Activated T-helper 1 cell treated with anti-CD3 and anti-CD28 coated beads, Interleukin-12 subunit alpha, Interleukin-12 subunit beta, Interleukin-2, Interleukin-4 antibody, amounts not matched to agents 30 ng/mL and 10 ng/mL and 1 ng/mL, durations not matched to agents 14 hours and 24 hours and 36 hours (primary cell): ENCODE data around the gene MTOR. TPM values are rescaled to one million over a fixed set of nuclear protein-coding genes. Genes with fewer than 3 reads are reported as not detected.

ENCODE experiments used
- DNase-seq: peaks from one replicate; pipeline ENCODE4 v3.0.0; 2021; ENCODE audit warnings: low spot score
- H3K27ac Mint-ChIP-seq: one replicate; pipeline ENCODE4 v1.8.0; 2021; ENCODE audit warnings: mild to moderate bottlenecking, mixed read lengths
- H3K27me3 Mint-ChIP-seq: one replicate; pipeline ENCODE4 v1.8.0; 2022; ENCODE audit warnings: mild to moderate bottlenecking, moderate library complexity, mixed read lengths; ENCODE audit not compliant: insufficient read depth
- H3K36me3 Mint-ChIP-seq: one replicate; pipeline ENCODE4 v1.8.0; 2021; ENCODE audit warnings: low read depth, mixed read lengths
- H3K4me1 Mint-ChIP-seq: one replicate; pipeline ENCODE4 v1.8.0; 2021; ENCODE audit warnings: low read depth, mixed read lengths
- H3K4me3 Mint-ChIP-seq: one replicate; pipeline ENCODE4 v1.8.0; 2021; ENCODE audit warnings: mild to moderate bottlenecking, moderate library complexity, mixed read lengths
- H3K9me3 Mint-ChIP-seq: one replicate; pipeline ENCODE4 v1.8.0; 2021; ENCODE audit warnings: mixed read lengths
- intact Hi-C: fragments of 100-400 bp; cut with micrococcal nuclease; formaldehyde crosslinking; loops from one replicate; pipeline ENCODE4 v1.15.1; 2024
- total RNA-seq: library from RNA; stranded (reverse); gene quantifications from 2 replicates; pipeline ENCODE4 v1.2.3, GENCODE V29; 2022

The MTOR gene
- total RNA-seq, 1 donor from 2014 or later: 48.7 TPM

GRCh38 chr1:11291049-11291448 lies 28.7 kb upstream of the MTOR start:
- no peak for DNase-seq
- intact Hi-C loops: no loop called here
- H3K4me1 Mint-ChIP-seq: peaks cover 41% of the 10 kb centered on the region
- H3K36me3 Mint-ChIP-seq: peaks cover 40% of the 10 kb centered on the region
- H3K27me3 Mint-ChIP-seq: no peaks in the 10 kb centered on the region
- no peak overlapping the region for H3K4me3 Mint-ChIP-seq
- H3K27ac Mint-ChIP-seq: no peak overlapping the region
- H3K9me3 Mint-ChIP-seq: no peaks in the 10 kb centered on the region

GRCh38 chr1:11289064-11289463 lies 26.7 kb upstream of the MTOR start:
- Mint-ChIP-seq H3K27ac (no peak overlapping the region), H3K4me3 (no peak overlapping the region), H3K9me3 (no peaks in the 10 kb centered on the region), H3K27me3 (no peaks in the 10 kb centered on the region), H3K4me1 (peaks cover 44% of the 10 kb centered on the region), H3K36me3 (peaks cover 41% of the 10 kb centered on the region)
- no peak for DNase-seq
- intact Hi-C loops: no loop called here

- intact Hi-C loops: no loop called here
- Mint-ChIP-seq H3K27me3 (no peaks in the 10 kb centered on the region), H3K27ac (no peak overlapping the region), H3K36me3 (peaks cover 48% of the 10 kb centered on the region), H3K4me3 (no peak overlapping the region), H3K4me1 (peaks cover 50% of the 10 kb centered on the region), H3K9me3 (no peaks in the 10 kb centered on the region)
- no peak for DNase-seq
Measured at GRCh38 chr1:11286735-11287410, 24.5 kb upstream of the MTOR start.

- peaks cover 50% of the 10 kb centered on the region for H3K36me3 Mint-ChIP-seq
- no peak for DNase-seq
- intact Hi-C loops: no loop called here
- no peak overlapping the region for H3K4me3 Mint-ChIP-seq
- no peak overlapping the region for H3K27ac Mint-ChIP-seq
- H3K4me1 Mint-ChIP-seq: peaks cover 50% of the 10 kb centered on the region
- H3K9me3 Mint-ChIP-seq: no peaks in the 10 kb centered on the region
- no peaks in the 10 kb centered on the region for H3K27me3 Mint-ChIP-seq
Measured at GRCh38 chr1:11285883-11286734, 23.8 kb upstream of the MTOR start.

- no peak for DNase-seq
- Mint-ChIP-seq H3K4me1 (peaks cover 59% of the 10 kb centered on the region), H3K4me3 (peak overlapping the region; percentile 5), H3K27me3 (no peaks in the 10 kb centered on the region), H3K9me3 (no peaks in the 10 kb centered on the region), H3K36me3 (peaks cover 50% of the 10 kb centered on the region), H3K27ac (peak overlapping the region; percentile 73)
- intact Hi-C loops: no loop called here
Measured at GRCh38 chr1:11284784-11285183, 22.4 kb upstream of the MTOR start.

GRCh38 chr1:11283151-11283550 lies 20.8 kb upstream of the MTOR start:
- no peak overlapping the region for H3K4me3 Mint-ChIP-seq
- H3K9me3 Mint-ChIP-seq: no peaks in the 10 kb centered on the region
- H3K36me3 Mint-ChIP-seq: peaks cover 50% of the 10 kb centered on the region
- DNase-seq: no peak
- H3K4me1 Mint-ChIP-seq: peaks cover 63% of the 10 kb centered on the region
- intact Hi-C loops: no loop called here
- H3K27ac Mint-ChIP-seq: no peak overlapping the region
- H3K27me3 Mint-ChIP-seq: no peaks in the 10 kb centered on the region

GRCh38 chr1:11281518-11282331 lies 19.4 kb upstream of the MTOR start:
- intact Hi-C loops: no loop called here
- Mint-ChIP-seq H3K36me3 (peaks cover 52% of the 10 kb centered on the region), H3K4me3 (peak overlapping the region; percentile 33)

GRCh38 chr1:11280719-11281376 lies 18.5 kb upstream of the MTOR start:
- no peak for DNase-seq
- Mint-ChIP-seq H3K36me3 (peaks cover 47% of the 10 kb centered on the region), H3K27me3 (no peaks in the 10 kb centered on the region), H3K9me3 (no peaks in the 10 kb centered on the region), H3K4me1 (peaks cover 66% of the 10 kb centered on the region), H3K4me3 (peak overlapping the region; percentile 3), H3K27ac (peak overlapping the region; percentile 65)
- intact Hi-C loops: no loop called here

More at GRCh38 chr1:11281518-11282331, 19.4 kb upstream of the MTOR start:
- H3K9me3 Mint-ChIP-seq: no peaks in the 10 kb centered on the region
- no peak for DNase-seq
- H3K27ac Mint-ChIP-seq: peak overlapping the region; percentile 65
- H3K27me3 Mint-ChIP-seq: no peaks in the 10 kb centered on the region
- H3K4me1 Mint-ChIP-seq: peaks cover 65% of the 10 kb centered on the region

GRCh38 chr1:11279630-11280029 lies 17.3 kb upstream of the MTOR start:
- intact Hi-C loops: loop anchor here (10.0 kb wide), 1 partner anchor 625 kb away; no protein-coding TSS in a partner anchor
- H3K27me3 Mint-ChIP-seq: no peaks in the 10 kb centered on the region
- H3K9me3 Mint-ChIP-seq: no peaks in the 10 kb centered on the region
- peak overlapping the region; percentile 42 for H3K27ac Mint-ChIP-seq
- peaks cover 64% of the 10 kb centered on the region for H3K4me1 Mint-ChIP-seq
- H3K36me3 Mint-ChIP-seq: peaks cover 48% of the 10 kb centered on the region
- no peak overlapping the region for H3K4me3 Mint-ChIP-seq
- DNase-seq: no peak

- intact Hi-C loops: loop anchor here (10.0 kb wide), 1 partner anchor 626 kb away; no protein-coding TSS in a partner anchor
- Mint-ChIP-seq H3K4me1 (peaks cover 62% of the 10 kb centered on the region), H3K36me3 (peaks cover 46% of the 10 kb centered on the region), H3K27ac (no peak overlapping the region), H3K9me3 (no peaks in the 10 kb centered on the region), H3K4me3 (no peak overlapping the region), H3K27me3 (no peaks in the 10 kb centered on the region)
- no peak for DNase-seq
Measured at GRCh38 chr1:11279152-11279551, 16.8 kb upstream of the MTOR start.

GRCh38 chr1:11273595-11274234 lies 11.4 kb upstream of the MTOR start:
- DNase-seq: no peak
- Mint-ChIP-seq H3K36me3 (peaks cover 20% of the 10 kb centered on the region), H3K4me1 (peaks cover 25% of the 10 kb centered on the region), H3K4me3 (peak overlapping the region; percentile 98), H3K9me3 (no peaks in the 10 kb centered on the region), H3K27ac (peak overlapping the region; percentile 95), H3K27me3 (peaks cover under 1% of the 10 kb centered on the region)
- intact Hi-C loops: loop anchor here (1.0 to 10.0 kb wide), 6 partner anchors 11 to 631 kb away; partner anchors contain the start of genes MAD2L2, MTOR and TARDBP
